Vagina (tissue), 2 donors: ENCODE measurements around the gene EPO.

Experiments
- POLR2A ChIP-seq, 2 donors: fragments of 450-650 bp; IDR thresholded peaks; one replicate each; pipeline ENCODE4 v1.6.1; 2017; ENCODE audit warnings: antibody characterized with exemption in 2 of 2, mild to moderate bottlenecking in 2 of 2, moderate library complexity in 2 of 2
- POLR2AphosphoS5 ChIP-seq, 2 donors: sonication (generic); formaldehyde crosslinking; IDR thresholded peaks; one replicate each; pipeline ENCODE4 v1.9.0; 2017; ENCODE audit warnings: antibody characterized with exemption in 2 of 2, mild to moderate bottlenecking in 2 of 2, low read depth in 1 of 2; ENCODE audit not compliant: insufficient read depth in 1 of 2
- TF ChIP-seq, protein P1 (sequence below), 3 experiments: fragments of 450-650 bp in 2 of 3; fragments of 200-600 bp in 1 of 3; sonication (generic) in 1 of 3; IDR thresholded peaks; one replicate each; pipeline ENCODE4 v1.5.1; 2017 to 2019; ENCODE audit warnings: antibody characterized with exemption in 3 of 3, mild to moderate bottlenecking in 2 of 3, moderate library complexity in 2 of 3

DNA sequence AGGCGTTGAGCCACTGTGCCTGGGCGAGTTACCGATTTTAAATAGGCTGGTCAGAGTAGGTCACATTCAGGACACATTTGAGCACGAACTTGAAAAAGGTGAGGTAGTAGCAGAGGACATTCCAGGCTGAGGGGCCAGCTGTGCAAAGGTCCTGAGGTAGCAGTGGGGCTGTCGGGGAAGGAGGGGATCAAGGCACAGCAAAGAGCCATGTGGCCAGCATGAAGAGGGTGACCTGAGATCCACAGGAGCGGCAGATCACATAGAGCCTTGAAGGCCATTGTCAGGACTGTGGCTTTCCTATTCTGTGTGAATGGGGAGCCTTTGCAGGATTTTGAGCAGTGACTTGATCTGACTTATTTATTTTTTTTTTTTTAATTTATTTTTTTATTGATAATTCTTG lies 19.7 kb downstream of the EPO start:
- TF ChIP-seq, protein P1, sequence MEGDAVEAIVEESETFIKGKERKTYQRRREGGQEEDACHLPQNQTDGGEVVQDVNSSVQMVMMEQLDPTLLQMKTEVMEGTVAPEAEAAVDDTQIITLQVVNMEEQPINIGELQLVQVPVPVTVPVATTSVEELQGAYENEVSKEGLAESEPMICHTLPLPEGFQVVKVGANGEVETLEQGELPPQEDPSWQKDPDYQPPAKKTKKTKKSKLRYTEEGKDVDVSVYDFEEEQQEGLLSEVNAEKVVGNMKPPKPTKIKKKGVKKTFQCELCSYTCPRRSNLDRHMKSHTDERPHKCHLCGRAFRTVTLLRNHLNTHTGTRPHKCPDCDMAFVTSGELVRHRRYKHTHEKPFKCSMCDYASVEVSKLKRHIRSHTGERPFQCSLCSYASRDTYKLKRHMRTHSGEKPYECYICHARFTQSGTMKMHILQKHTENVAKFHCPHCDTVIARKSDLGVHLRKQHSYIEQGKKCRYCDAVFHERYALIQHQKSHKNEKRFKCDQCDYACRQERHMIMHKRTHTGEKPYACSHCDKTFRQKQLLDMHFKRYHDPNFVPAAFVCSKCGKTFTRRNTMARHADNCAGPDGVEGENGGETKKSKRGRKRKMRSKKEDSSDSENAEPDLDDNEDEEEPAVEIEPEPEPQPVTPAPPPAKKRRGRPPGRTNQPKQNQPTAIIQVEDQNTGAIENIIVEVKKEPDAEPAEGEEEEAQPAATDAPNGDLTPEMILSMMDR (IDR thresholded peaks at IDR 0.05), result no peak
- TF ChIP-seq POLR2A (IDR thresholded peaks at IDR 0.05) (no peak), POLR2AphosphoS5 (IDR thresholded peaks at IDR 0.05; ENCODE audit: insufficient read depth in 1 of 2, low read depth in 1 of 2) (no peak)
